ENCODE data around the gene CAPZA2.
"Not testable (repeated sequence)": the region's sequence is repeated elsewhere in the genome, so short reads cannot be mapped to it uniquely, and the experiment has no call there.

The CAPZA2 gene

DNA sequence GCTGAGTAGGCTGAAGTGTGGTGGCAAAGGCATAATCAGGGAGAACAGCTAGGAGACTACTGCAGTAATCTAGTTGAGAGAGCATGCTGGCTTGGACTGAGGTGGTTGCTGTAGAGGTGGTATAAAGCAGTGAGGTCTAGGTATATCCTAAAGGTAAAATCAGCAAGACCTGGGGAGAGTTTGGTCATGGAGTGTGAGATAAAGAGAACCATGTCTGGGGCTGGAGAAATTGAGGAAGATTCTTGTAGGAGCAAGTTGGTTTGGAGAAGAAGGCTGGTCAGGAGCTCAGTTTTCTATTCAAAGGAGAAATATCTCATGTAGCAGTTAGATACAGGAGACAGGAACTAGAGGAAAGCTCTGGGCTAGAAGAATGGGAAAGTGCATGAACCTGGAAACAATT is 58.0 kb downstream of the CAPZA2 start:
- DNase-seq (ENCODE audit: low read depth) = no peak

DNA sequence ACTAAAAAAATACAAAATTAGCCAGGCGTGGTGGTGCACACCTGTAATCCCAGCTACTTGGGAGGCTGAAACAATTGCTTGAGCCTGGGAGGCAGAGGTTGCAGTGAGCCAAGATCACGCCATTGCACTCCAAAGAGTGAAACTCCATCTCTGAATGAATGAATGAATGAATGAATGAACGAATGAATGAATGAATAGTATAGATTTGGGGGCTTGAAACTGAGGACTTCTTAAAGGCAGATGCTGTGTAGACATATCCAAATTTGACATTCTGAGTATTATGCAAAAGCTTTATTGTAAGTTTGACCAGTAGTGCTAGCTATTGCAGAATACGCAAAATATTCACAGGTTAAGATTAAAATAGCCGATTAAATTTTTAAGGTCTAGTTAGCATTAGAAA is 60.2 kb downstream of the CAPZA2 start:
- DNase-seq (ENCODE audit: low read depth) = no peak

GRCh38 chr7:116924741-116925140 is 62.4 kb downstream of the CAPZA2 start:
- DNase-seq (ENCODE audit: low read depth) = no peak

DNA sequence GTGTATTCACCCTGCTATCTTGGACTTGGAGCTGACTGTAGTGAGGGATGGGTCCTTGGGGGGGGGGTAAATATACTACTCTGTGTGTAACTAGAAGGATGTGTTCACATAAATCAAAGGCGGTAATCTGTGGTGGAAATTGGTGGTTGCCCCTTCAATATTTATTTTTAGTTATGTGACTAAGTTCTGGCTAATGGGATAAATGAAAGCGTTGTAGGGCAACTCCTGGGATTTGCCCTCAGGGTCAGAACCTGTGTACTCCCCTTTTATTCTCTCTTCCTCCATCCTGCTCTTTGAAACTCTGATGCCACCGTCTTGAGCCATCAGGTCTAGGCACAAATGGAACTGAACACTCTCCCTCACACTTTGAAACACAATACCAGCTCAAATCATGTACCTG is 66.6 kb downstream of the CAPZA2 start:
- no peak for DNase-seq (ENCODE audit: low read depth)

DNA sequence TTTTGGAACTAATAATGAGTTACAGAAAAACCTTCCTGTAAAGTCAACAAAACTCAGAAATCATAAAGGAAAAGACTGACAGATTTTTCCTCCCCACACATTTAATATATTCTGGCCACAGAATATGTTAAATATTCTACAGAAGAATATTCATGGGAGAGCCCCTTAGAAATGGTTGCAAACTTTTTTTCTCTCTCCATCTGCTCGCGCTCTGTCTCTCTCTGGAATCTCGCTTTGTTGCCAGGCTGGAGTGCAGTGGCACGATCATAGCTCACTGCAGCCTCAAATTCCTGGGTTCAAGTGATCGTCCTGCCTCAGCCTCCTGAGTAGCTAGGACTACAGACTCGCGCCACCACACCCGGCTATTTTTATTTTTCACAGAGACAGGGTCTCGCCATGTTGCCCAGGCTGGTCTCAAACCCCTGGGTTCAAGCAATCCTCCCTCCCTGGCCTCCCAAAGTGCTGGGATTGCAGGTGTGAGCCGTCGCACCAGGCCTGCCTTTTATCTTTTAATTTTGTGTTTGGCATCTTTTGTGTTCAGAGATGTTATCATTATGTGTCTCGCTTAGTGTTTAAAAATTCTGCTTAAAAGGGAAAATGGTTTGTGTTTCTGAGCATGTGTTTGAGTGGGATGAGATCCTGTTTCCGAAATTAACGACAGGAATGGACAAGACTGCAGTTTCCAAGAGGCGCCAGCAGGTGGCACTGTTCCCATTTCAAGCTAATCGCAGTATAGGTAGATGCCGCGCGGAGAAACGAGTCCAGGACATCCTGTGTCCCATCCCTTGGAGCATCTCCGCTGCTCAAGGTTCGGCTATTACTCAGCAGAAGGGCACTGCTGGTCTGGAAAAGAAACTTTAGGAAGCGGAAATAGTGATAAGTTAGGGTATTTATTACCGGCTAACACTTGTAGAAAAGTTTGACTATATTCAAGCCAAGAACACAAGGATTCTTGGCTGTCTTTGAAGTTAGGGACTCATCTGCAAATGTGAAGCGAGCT is 67.8 kb downstream of the CAPZA2 start:
- DNase-seq (ENCODE audit: low read depth) = peak; percentile 74

GRCh38 chr7:116932566-116932965 is 70.2 kb downstream of the CAPZA2 start:
- DNase-seq (ENCODE audit: low read depth) = no peak

DNA sequence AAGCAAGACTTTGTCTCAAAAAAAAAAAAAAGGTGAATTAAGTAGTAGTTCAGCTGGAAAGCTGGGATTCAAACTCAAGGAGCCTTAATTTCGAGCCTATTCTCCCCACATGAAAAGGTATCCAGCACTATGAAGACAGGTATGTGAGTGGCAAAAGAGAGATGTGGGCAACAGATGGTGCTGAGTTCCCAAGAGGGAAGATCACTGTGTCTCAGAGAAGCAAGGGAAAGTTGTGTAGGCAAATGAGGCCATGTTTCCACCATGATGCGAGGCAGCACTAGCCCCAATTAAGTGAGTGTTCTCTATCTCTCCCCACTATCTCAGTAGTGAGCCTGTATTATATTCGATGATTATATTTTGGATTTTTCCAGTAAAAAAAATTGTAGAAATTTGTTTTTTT is 71.1 kb downstream of the CAPZA2 start:
- no peak for DNase-seq (ENCODE audit: low read depth)

DNA sequence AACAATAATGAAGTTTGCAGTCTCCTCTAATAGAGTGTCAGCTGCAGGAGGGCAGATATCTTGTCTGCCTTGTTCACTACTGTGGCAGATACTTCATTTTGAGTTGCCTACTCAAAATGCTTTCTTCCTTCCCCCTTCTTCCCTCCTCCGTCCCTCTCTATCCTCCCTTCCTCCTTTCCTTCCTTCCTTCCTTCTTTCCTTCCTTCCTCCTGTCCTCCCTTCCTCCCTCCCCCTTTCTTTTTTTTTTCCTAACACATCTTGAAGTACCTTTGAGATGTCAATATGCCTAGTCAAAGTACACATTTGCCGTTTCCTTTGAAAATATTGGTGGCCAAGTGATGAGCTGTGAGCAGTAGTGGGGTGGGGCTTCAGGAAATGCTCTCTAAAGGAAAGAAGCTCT is 72.2 kb downstream of the CAPZA2 start:
- no peak for DNase-seq (ENCODE audit: low read depth)

DNA sequence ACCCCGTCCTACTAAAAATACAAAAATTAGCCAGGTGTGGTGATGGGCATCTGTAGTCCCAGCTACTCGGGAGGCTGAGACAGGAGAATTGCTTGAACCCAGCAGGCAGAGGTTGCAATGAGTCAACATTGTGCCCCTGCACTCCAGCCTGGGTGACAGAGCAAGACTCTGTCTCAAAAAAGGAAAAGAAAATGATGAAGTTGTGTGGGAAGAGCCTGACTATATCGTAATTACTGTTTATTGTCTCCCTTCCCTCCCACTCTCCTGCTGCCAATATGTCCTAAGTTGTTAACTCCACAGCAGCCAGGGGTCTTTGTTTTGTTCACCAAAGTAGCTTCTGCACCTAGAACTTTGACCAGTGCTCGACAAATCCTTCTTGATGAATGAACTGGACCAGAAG is 74.5 kb downstream of the CAPZA2 start:
- not testable (repeated sequence) for DNase-seq (ENCODE audit: low read depth)

DNA sequence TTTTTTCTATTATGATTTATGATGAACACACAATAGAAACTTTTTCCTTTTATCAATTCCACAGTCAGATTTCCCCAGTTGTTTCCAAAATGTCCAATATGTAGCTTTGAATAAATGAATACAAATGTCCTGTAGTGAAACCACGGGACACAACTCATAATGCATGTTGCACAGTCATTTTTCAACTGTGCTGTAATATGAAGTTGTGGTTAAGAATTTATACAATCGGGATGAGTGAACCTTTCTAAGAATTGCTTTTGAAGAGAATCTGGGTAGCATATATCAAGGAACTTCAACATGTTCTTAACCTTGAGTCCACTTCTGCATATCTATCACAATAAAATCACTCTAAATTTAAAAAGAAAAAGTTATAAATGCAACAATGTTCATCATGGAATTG is 76.3 kb downstream of the CAPZA2 start:
- no peak for DNase-seq (ENCODE audit: low read depth)

GRCh38 chr7:116940689-116941370 is 78.4 kb downstream of the CAPZA2 start:
- DNase-seq (ENCODE audit: low read depth) = no peak

DNA sequence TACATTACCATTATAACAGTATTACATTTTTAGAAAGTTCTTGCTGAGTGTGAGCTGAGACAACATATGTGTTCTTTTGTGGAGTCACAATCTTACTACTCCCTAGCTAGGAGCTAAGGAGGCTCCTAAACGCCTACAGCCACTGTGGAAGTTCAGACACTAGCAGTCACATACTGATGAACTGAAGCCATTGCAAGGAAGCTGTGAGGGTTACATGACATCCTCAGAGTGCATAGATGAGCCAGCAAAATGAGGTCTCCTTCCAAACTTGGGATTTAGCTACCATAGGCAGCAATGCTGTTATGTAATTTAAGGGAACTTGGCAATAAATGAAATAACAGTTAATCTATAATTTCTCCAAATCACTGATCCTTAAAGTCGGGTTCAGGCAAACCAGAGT is 80.1 kb downstream of the CAPZA2 start:
- no peak for DNase-seq (ENCODE audit: low read depth)

DNA sequence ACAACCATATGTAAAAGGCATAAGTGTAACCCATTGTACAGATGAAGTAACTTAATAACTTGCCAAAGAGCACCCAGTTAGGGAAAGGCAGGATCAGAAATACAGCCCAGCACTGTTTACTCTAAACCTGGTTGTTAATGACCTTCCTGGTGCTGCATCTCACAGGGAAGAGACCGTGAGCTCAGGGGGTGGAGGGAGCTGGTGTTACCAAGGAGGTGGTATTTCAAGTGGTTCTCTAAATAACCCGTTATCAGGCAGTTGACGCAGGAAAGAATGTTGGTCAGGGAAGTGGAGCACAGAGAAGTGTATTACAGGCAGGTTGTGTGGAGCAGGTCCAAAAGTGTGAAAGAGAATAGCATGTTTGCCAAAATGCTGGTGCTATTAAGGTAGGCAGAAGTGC is 86.5 kb downstream of the CAPZA2 start:
- DNase-seq (ENCODE audit: low read depth) = no peak

DNA sequence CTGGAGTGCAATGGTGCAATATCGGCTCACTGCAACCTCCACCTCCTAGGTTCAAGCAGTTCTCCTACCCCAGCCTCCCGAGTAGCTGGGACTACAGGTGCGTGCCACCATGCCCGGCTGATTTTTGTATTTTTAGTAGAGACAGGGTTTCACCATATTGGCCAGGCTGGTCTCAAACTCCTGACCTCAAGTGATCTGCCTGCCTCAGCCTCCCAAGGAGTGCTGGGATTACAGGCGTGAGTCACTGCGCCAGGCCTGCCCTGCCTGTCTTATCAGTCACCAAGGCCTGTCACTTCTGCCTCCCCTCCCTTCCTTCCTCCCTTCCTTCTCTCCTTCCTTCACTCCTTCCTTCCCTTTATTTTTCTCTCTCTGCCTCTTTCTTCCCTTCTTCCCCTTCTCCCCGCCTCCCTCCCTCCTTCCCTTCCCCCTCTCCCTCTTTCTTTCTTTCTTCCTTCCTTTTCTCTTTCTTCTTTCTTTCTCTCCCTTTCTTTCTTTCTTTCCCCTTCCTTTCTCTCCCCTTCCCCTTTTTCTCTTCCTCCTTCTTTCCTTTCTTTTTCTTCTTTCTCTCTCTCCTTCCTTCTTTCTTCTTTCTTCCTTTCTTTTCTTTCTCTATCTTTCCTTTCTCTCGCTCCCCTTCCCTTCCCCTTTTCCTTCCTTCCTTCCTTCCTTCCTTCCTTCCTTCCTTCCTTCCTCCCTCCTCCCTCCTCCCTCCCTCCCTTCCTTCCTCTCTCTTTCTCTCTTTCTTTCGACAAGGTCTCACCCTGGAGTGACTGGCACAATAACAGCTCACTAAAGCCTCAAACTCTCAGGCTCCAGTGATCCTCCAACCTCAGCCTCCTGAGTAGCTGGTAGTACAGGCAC is 87.8 kb downstream of the CAPZA2 start:
- DNase-seq (ENCODE audit: low read depth) = no peak

GRCh38 chr7:116950889-116951351 is 88.5 kb downstream of the CAPZA2 start:
- DNase-seq (ENCODE audit: low read depth) = no peak

DNA sequence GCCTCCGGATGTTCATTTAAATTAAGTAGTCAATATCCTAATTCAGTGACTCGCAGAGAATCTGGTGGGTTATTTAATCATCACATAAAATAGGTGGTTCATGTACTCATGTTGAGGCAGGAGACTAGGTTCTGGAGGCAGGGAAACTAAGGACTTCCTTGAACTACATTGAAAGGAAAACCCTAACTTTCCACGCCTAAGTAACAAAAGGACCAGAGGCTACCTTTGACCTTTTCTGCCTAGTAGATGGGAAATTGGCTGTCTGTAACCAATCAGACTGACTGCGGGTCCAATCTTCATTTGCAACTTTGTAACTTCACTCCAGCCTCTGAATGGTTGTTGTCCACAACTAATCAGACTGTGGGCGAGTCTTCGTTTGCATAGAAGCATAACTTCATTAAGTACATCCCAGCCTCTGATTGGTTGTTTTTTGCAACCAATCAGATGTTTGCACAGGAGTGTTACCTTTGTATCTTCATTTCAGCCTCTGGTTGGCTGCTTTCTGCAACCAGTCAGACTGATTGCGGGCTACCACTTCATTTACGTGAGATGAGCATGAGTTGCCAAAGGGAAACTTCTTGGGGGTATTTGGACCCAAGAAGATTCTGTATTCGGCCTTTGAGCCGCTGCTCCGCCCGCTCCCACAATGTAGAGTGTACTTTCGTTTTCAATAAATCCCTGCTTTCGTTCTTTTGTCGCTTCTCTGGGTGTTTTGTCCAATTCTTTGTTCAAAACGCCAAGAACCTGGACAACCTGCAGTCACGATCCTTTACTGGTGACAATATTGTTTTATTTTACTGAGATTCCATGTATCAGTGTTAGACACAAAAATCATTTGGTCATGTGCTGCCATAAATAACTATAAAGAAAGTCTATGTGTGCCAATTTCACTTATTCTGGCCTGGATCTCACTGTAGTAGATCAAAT is 89.2 kb downstream of the CAPZA2 start:
- no peak for DNase-seq (ENCODE audit: low read depth)

DNA sequence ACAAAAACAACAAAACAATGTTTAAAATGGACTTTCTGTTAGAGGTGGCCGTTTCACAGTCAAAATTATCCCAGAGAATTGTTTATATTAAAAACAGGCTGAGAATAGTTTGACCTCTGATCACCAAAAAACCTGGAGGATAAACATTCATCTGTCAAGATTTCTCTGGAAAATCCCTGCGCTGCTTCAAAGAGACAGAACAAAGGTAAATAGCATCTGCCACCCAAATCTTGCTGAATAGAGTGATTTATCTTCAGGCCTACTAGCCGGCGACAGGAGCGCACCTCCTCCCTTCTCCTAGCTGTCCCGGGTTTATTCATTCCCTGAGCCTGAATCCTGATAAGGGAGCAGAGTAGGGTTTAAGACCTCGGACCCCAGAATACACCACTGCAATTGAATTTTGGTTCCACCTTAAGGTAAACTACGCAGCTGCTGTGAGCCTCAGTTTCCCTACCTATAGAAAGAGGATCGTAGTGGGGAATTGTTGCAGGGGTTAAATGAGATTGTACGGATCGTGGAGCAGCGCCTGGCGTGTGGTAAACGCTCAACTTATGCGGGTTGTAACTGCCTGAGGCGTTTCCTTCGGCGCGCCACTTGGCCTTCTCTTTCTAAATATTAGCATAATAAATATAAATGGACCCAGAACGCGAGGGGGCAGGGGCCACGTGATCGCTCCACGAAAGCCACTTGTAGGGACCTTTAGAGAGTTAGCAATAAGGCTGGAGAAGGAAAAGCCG is 90.4 kb downstream of the CAPZA2 start:
- no peak for DNase-seq (ENCODE audit: low read depth)

- DNase-seq (ENCODE audit: low read depth) = peak; percentile 50
Measured at GRCh38 chr7:116953372-116953905, 91.1 kb downstream of the CAPZA2 start, which contains the start of gene ST7. TSS of gene ST7 (plus strand) at chr7:116953501. CDS start at chr7:116953541, 40 bp downstream.

- peak; percentile 6 for DNase-seq (ENCODE audit: low read depth)
Measured at GRCh38 chr7:116953906-116954838, 91.8 kb downstream of the CAPZA2 start.

All from activated T-cell treated with anti-CD3 and anti-CD28 coated beads for 1 hour (primary cell).